Common myeloid progenitor, CD34-positive (primary cell): ENCODE results near the gene EDEM2.
"Not testable (repeated sequence)": the region's sequence is repeated elsewhere in the genome, so short reads cannot be mapped to it uniquely, and the experiment has no call there.

ENCODE experiments used
- CTCF ChIA-PET: fragments of 350-600 bp; sonication (Branson Sonifier 250); formaldehyde crosslinking; loops from one replicate; lab custom pipeline; 2021; ENCODE audit warnings: antibody characterized with exemption; lab: Charles Lee
- POLR2A ChIA-PET: fragments of 350-600 bp; sonication (Branson Sonifier 250); formaldehyde crosslinking; loops from one replicate; lab custom pipeline; 2021; ENCODE audit warnings: antibody characterized with exemption; lab: Charles Lee
- DNase-seq, 3 donors: peaks; one replicate each; pipeline versions ENCODE4 v3.0.0 to v3.0.0-alpha.2; 2013
- H3K27ac ChIP-seq, 2 experiments: 1 replicate in 1 of 2; 2 replicates in 1 of 2; pipeline ENCODE4 v1.7.0; 2013; ENCODE audit warnings: inconsistent platforms in 2 of 2, low read length in 2 of 2, mild to moderate bottlenecking in 2 of 2, low read depth in 1 of 2, moderate library complexity in 1 of 2; ENCODE audit not compliant: severe bottlenecking in 2 of 2, insufficient read depth in 1 of 2, poor library complexity in 1 of 2
- H3K27me3 ChIP-seq, 5 experiments: replicated peaks in 2 of 5; 1 replicate in 3 of 5; 2 replicates in 2 of 5; pipeline versions ENCODE4 v1.6.1 to v1.7.0; 2013; ENCODE audit warnings: low read length in 4 of 5, mild to moderate bottlenecking in 2 of 5, moderate library complexity in 2 of 5, inconsistent platforms in 1 of 5; ENCODE audit not compliant: insufficient read depth in 5 of 5, control insufficient read depth in 4 of 5
- H3K36me3 ChIP-seq, 4 experiments: 1 replicate in 2 of 4; 2 replicates in 2 of 4; pipeline versions ENCODE4 v1.6.1 to v1.7.0; 2013; ENCODE audit warnings: low read length in 3 of 4, control low read depth in 1 of 4, mild to moderate bottlenecking in 1 of 4; ENCODE audit not compliant: control insufficient read depth in 4 of 4, insufficient read depth in 4 of 4
- H3K4me1 ChIP-seq, 4 experiments: 1 replicate in 3 of 4; 2 replicates in 1 of 4; pipeline versions ENCODE4 v1.6.1 to v1.7.1; 2013; ENCODE audit warnings: low read length in 3 of 4, mild to moderate bottlenecking in 3 of 4, control low read depth in 1 of 4, inconsistent platforms in 1 of 4, moderate library complexity in 1 of 4; ENCODE audit not compliant: control insufficient read depth in 4 of 4, insufficient read depth in 4 of 4; ENCODE audit errors: control extremely low read depth in 1 of 4
- H3K4me3 ChIP-seq, 7 experiments: 1 replicate in 4 of 7; 2 replicates in 3 of 7; pipeline versions ENCODE4 v1.5.1 to v1.7.0; 2013; ENCODE audit warnings: mild to moderate bottlenecking in 7 of 7, low read length in 6 of 7, moderate library complexity in 6 of 7, inconsistent platforms in 2 of 7, low read depth in 2 of 7, control low read depth in 1 of 7; ENCODE audit not compliant: insufficient read depth in 4 of 7, control insufficient read depth in 1 of 7; ENCODE audit errors: extremely low read depth in 1 of 7
- H3K9me3 ChIP-seq, 5 experiments: 1 replicate in 4 of 5; 2 replicates in 1 of 5; pipeline versions ENCODE4 v1.6.1 to v1.7.1; 2013; ENCODE audit warnings: low read length in 4 of 5, mild to moderate bottlenecking in 2 of 5, inconsistent platforms in 1 of 5, low read depth in 1 of 5, moderate library complexity in 1 of 5; ENCODE audit not compliant: control insufficient read depth in 4 of 5, insufficient read depth in 2 of 5; ENCODE audit errors: control extremely low read depth in 1 of 5
- WGBS: methylation state at CpG from one replicate; pipeline ENCODE4 v1.1.5; 2013; ENCODE audit not compliant: insufficient coverage; 5-methylcytosine and 5-hydroxymethylcytosine counted together

The EDEM2 gene

GRCh38 chr20:35171438-35171752 is 24.3 kb upstream of the EDEM2 start:
- CTCF ChIA-PET: no interaction called here
- H3K27ac ChIP-seq: no peak overlapping the region
- H3K4me3 ChIP-seq: peak overlapping the region in 6 of 7 experiments; percentile 19 to 68 (median 53)

GRCh38 chr20:35168701-35169409 is 21.7 kb upstream of the EDEM2 start:
- CTCF ChIA-PET: interaction anchor here (1.0 kb wide), 1 partner anchor 41 kb away, joined by 3 read pairs; no protein-coding TSS in a partner anchor
- no CpG with 5 or more reads among the region's 4 CpGs for WGBS
- H3K9me3 ChIP-seq, H3K36me3 ChIP-seq, DNase-seq, POLR2A ChIA-PET, H3K27ac ChIP-seq, H3K4me3 ChIP-seq, H3K27me3 ChIP-seq: not testable (repeated sequence)
- peaks cover 4 to 31% (median 26%) of the 10 kb centered on the region in 4 experiments for H3K4me1 ChIP-seq

More at GRCh38 chr20:35171438-35171752, 24.3 kb upstream of the EDEM2 start:
- H3K27me3 ChIP-seq: no peaks in the 10 kb centered on the region
- WGBS: no CpG with 5 or more reads among the region's 1 CpG
- no peaks in the 10 kb centered on the region for H3K36me3 ChIP-seq
- H3K9me3 ChIP-seq: no peaks in the 10 kb centered on the region
- POLR2A ChIA-PET: no interaction called here
- DNase-seq: no peak
- H3K4me1 ChIP-seq: peaks cover 4 to 26% (median 21%) of the 10 kb centered on the region in 4 experiments

- DNase-seq: no peak
- Histone ChIP-seq H3K4me1 (peaks cover 4 to 31% (median 26%) of the 10 kb centered on the region in 4 experiments), H3K27ac (no peak overlapping the region), H3K9me3 (no peaks in the 10 kb centered on the region), H3K27me3 (no peaks in the 10 kb centered on the region), H3K36me3 (no peaks in the 10 kb centered on the region), H3K4me3 (no peak overlapping the region)
- ChIA-PET POLR2A (no interaction called here), CTCF (interaction anchor here (1.1 to 1.3 kb wide), 3 partner anchors 23 to 73 kb away, joined by 3 to 5 read pairs (median 4); no protein-coding TSS in a partner anchor)
- WGBS: no CpG with 5 or more reads among the region's 1 CpG
Measured at GRCh38 chr20:35167787-35168186, 20.7 kb upstream of the EDEM2 start.

GRCh38 chr20:35166242-35166830 is 19.2 kb upstream of the EDEM2 start:
- H3K4me1 ChIP-seq: peaks cover 1 to 19% (median 15%) of the 10 kb centered on the region in 4 experiments
- H3K36me3 ChIP-seq: no peaks in the 10 kb centered on the region
- ChIA-PET CTCF (interaction anchor here (0.5 to 2.1 kb wide), 2 partner anchors 21 to 83 kb away, joined by 4 to 7 read pairs; no protein-coding TSS in a partner anchor), POLR2A (interaction anchor here (1.0 kb wide), 1 partner anchor 19 kb away, joined by 3 read pairs; the partner anchor contains the start of gene EDEM2)
- H3K9me3 ChIP-seq: no peaks in the 10 kb centered on the region
- no peak overlapping the region for H3K27ac ChIP-seq
- no peaks in the 10 kb centered on the region for H3K27me3 ChIP-seq
- DNase-seq: peak; percentile 79 to 94 (median 90)
- H3K4me3 ChIP-seq: peak overlapping the region in 1 of 7 experiments; percentile 22
- WGBS: 8% methylated on average over 5 of the region's 5 CpGs

- ChIA-PET CTCF (interaction anchor here (2.1 kb wide), 1 partner anchor 20 kb away, joined by 7 read pairs; no protein-coding TSS in a partner anchor), POLR2A (interaction anchor here (1.0 kb wide), 1 partner anchor 18 kb away, joined by 3 read pairs; the partner anchor contains the start of gene EDEM2)
- no peak overlapping the region for H3K27ac ChIP-seq
- no peak overlapping the region for H3K4me3 ChIP-seq
- no peaks in the 10 kb centered on the region for H3K36me3 ChIP-seq
- H3K9me3 ChIP-seq: no peaks in the 10 kb centered on the region
- H3K4me1 ChIP-seq: peaks cover 0 to 18% (median 15%) of the 10 kb centered on the region in 4 experiments
- WGBS: 63% methylated on average over 2 of the region's 4 CpGs
- no peaks in the 10 kb centered on the region for H3K27me3 ChIP-seq
- peak in 1 of 3 donors; percentile 11 for DNase-seq
Measured at GRCh38 chr20:35165221-35166185, 18.4 kb upstream of the EDEM2 start.

- POLR2A ChIA-PET, H3K27ac ChIP-seq, H3K9me3 ChIP-seq, DNase-seq, H3K4me3 ChIP-seq, H3K27me3 ChIP-seq, H3K36me3 ChIP-seq: not testable (repeated sequence)
- peaks cover 0 to 18% (median 15%) of the 10 kb centered on the region in 4 experiments for H3K4me1 ChIP-seq
- CTCF ChIA-PET: interaction anchor here (2.1 to 2.4 kb wide), 2 partner anchors 17 to 19 kb away, joined by 6 to 7 read pairs; partner anchors contain the start of gene EDEM2
Measured at GRCh38 chr20:35164531-35164930, 17.4 kb upstream of the EDEM2 start.
